K562 (cell line): ENCODE results near the gene ZNF275. TPM values are rescaled to one million over a fixed set of nuclear protein-coding genes. Genes with fewer than 3 reads are reported as not detected.

ENCODE experiments used
- ATAC-seq: fragments of 200-7000 bp; cut with Tn5 transposase; 3 replicates; pipeline ENCODE4 v1.9.1; 2020; ENCODE audit warnings: moderate library complexity
- BruUV-seq: library from RNA; stranded (reverse); fragments of 400-500 nt; replicated peaks from 2 replicates; lab custom pipeline; 2021; lab: Mats Ljungman, UMichigan
- CTCF ChIA-PET: fragments of 300-600 bp; formaldehyde crosslinking; extraction: SDS; loops from one replicate; lab custom pipeline; 2021; ENCODE audit warnings: low intra/inter-chr PET ratio; lab: Yijun Ruan, JAX
- POLR2A ChIA-PET: fragments of 300-600, 350-650 bp; sonication (Branson Sonifier 250); formaldehyde crosslinking; extraction: SDS; loops from one replicate; lab custom pipeline; 2021; ENCODE audit warnings: antibody characterized with exemption, inconsistent platforms; lab: Yijun Ruan, JAX
- DNase-seq, 4 experiments: peaks; one replicate each; pipeline versions ENCODE4 v3.0.0 to v3.0.0-alpha.2; 2011 to 2018; ENCODE audit warnings: low spot score in 3 of 4, mixed read lengths in 3 of 4; ENCODE audit errors: extremely low read depth in 1 of 4
- FAIRE-seq: peaks from 2 replicates; lab custom pipeline; 2011; peaks lifted over from hg19 to GRCh38; lab: Jason Lieb, UNC
- H2AFZ ChIP-seq: 2 replicates; pipeline ENCODE4 v1.6.0; 2011; ENCODE audit warnings: low read depth, low read length, control low read depth, inconsistent platforms
- H3K27ac ChIP-seq: fragments of 200-600 bp; 3 replicates; pipeline ENCODE4 v1.8.0; 2011; ENCODE audit warnings: low read depth, mild to moderate bottlenecking, control low read depth, inconsistent platforms, low read length, moderate library complexity, mixed read lengths; ENCODE audit errors: extremely low read depth
- H3K27me3 ChIP-seq, 2 experiments: fragments of 300-600 bp in 1 of 2; 2 replicates in 1 of 2; 3 replicates in 1 of 2; pipeline versions ENCODE4 v1.6.0 to v1.8.0; 2011; ENCODE audit warnings: inconsistent platforms in 2 of 2, low read length in 2 of 2, mild to moderate bottlenecking in 1 of 2, mixed read lengths in 1 of 2, moderate library complexity in 1 of 2; ENCODE audit not compliant: control insufficient read depth in 2 of 2, insufficient read depth in 2 of 2
- H3K36me3 ChIP-seq: fragments of 300-600 bp; 3 replicates; pipeline ENCODE4 v1.8.0; 2011; ENCODE audit warnings: mild to moderate bottlenecking, low read length, inconsistent platforms; ENCODE audit not compliant: control insufficient read depth, insufficient read depth
- H3K4me1 ChIP-seq, 2 experiments: fragments of 200-600 bp in 1 of 2; replicated peaks in 1 of 2; 2 replicates in 1 of 2; 3 replicates in 1 of 2; pipeline versions ENCODE4 v1.5.1 to v1.8.0; 2011; ENCODE audit warnings: inconsistent platforms in 2 of 2, low read length in 2 of 2, mild to moderate bottlenecking in 1 of 2, mixed read lengths in 1 of 2, moderate library complexity in 1 of 2; ENCODE audit not compliant: control insufficient read depth in 2 of 2, insufficient read depth in 2 of 2
- H3K4me2 ChIP-seq: 2 replicates; pipeline ENCODE4 v1.6.1; 2011; ENCODE audit warnings: low read length, control low read depth, inconsistent platforms, mixed read lengths; ENCODE audit not compliant: insufficient read depth
- H3K4me3 ChIP-seq: fragments of 200-600 bp; sonication (generic), shearing (Covaris generic); 2 replicates; pipeline ENCODE4 v1.5.1; 2016; ENCODE audit warnings: control low read depth, inconsistent platforms
- H3K79me2 ChIP-seq: fragments of 200-600 bp; 3 replicates; pipeline ENCODE4 v1.8.0; 2011; ENCODE audit warnings: low read length, inconsistent platforms; ENCODE audit not compliant: control insufficient read depth, insufficient read depth
- H3K9ac ChIP-seq, 2 experiments: 2 replicates each; pipeline versions ENCODE4 v1.6.0 to v1.6.1; 2011; ENCODE audit warnings: low read depth in 2 of 2, low read length in 2 of 2, control low read depth in 1 of 2, inconsistent platforms in 1 of 2, mild to moderate bottlenecking in 1 of 2, mixed read lengths in 1 of 2; ENCODE audit not compliant: insufficient read depth in 1 of 2
- H3K9me1 ChIP-seq: one replicate; pipeline ENCODE4 v1.6.0; 2011; ENCODE audit warnings: inconsistent platforms, mild to moderate bottlenecking, low read length, moderate library complexity; ENCODE audit not compliant: control insufficient read depth, insufficient read depth
- H3K9me3 ChIP-seq: replicated peaks from 2 replicates; pipeline ENCODE4 v1.5.1; 2011; ENCODE audit warnings: low read depth, low read length, inconsistent platforms; ENCODE audit not compliant: control insufficient read depth, insufficient read depth
- H4K20me1 ChIP-seq: replicated peaks from 2 replicates; pipeline ENCODE4 v1.6.1; 2011; ENCODE audit warnings: low read length, inconsistent platforms, mixed read lengths; ENCODE audit not compliant: control insufficient read depth, insufficient read depth
- RFX1 ChIP-seq: fragments of 450-650 bp; IDR thresholded peaks from 2 replicates; pipeline ENCODE4 v1.6.1; 2016; ENCODE audit warnings: mild to moderate bottlenecking, moderate library complexity
- UBTF ChIP-seq, 2 experiments: IDR thresholded peaks; 2 replicates each; pipeline ENCODE4 v1.6.1; 2012; ENCODE audit warnings: improper control_type of control experiment in 2 of 2, low read depth in 2 of 2, low read length in 2 of 2, borderline replicate concordance in 1 of 2
- WGBS: fragments of 100-300 bp; shearing (Covaris generic); methylation state at CpG from one replicate; pipeline ENCODE4 v1.1.6; 2016; ENCODE audit warnings: low coverage, mixed read lengths; ENCODE audit not compliant: insufficient coverage; ENCODE audit errors: missing lambda C conversion rate; 5-methylcytosine and 5-hydroxymethylcytosine counted together
- in situ Hi-C: fragments of 300-500 bp; cut with MboI; formaldehyde crosslinking; loops from 4 replicates; pipeline ENCODE4 v1.15.0; 2018; ENCODE audit warnings: inconsistent platforms, mixed read lengths
- intact Hi-C: fragments of 100-400 bp; cut with micrococcal nuclease; formaldehyde crosslinking; loops from 2 replicates; pipeline ENCODE4 v1.14.2; 2022
- polyA plus RNA-seq, 8 experiments: library from polyadenylated mRNA; depleted of rRNA in 4 of 8; stranded (reverse) in 5 of 8; unstranded in 3 of 8; fragments of >200 nt; fragmentation: Nextera tagmentation in 2 of 8; fragmentation: Illumina TruSeq in 1 of 8; extraction: Ambion mirVana in 2 of 8; extraction: Trizol in 1 of 8; gene quantifications; 2 replicates each; pipeline versions ENCODE4 v1.2.1 to v1.2.3, GENCODE V29; 2011 to 2014; ENCODE audit warnings: inconsistent platforms in 1 of 8, missing spikeins in 1 of 8
- total RNA-seq, 7 experiments: library from RNA; depleted of rRNA in 6 of 7; stranded (reverse); fragments of >200 nt in 6 of 7; fragmentation: Illumina TruSeq in 2 of 7; extraction: Trizol in 2 of 7; gene quantifications; 2 replicates each; pipeline versions ENCODE4 v1.2.1 to v1.2.3, GENCODE V29; 2011 to 2021; ENCODE audit warnings: low replicate concordance in 1 of 7

The ZNF275 gene
- total and polyA plus RNA-seq, 9 of the 15 experiments (the other 6 are each of a cell fraction or from before 2014, with no cell fraction given): 2.1 to 19.1 (median 12.0) TPM

GRCh38 chrX:153321381-153322124 lies 12.4 kb upstream of the ZNF275 start, which contains the start of gene PNMA6F:
Gene PNMA6F, minus strand, starts transcription at chrX:153321767. Its CDS starts 1,093 bp downstream, at chrX:153320674.
- Histone ChIP-seq H3K79me2 (no peaks in the 10 kb centered on the region), H3K27me3 (no peaks in the 10 kb centered on the region; a peak in 1 of 5 replicates), H3K9ac (no peak within 1 kb of the TSS), H3K9me1 (no peaks in the 10 kb centered on the region), H3K36me3 (no peaks in the 10 kb centered on the region), H2AFZ (no peak within 1 kb of the TSS), H3K9me3 (no peaks in the 10 kb centered on the region), H3K4me1 (peaks cover 0 to 11% of the 10 kb centered on the region in 2 experiments; a peak in 2 of 5 replicates), H3K4me2 (no peak within 1 kb of the TSS), H4K20me1 (no peaks in the 10 kb centered on the region), H3K27ac (no peak within 1 kb of the TSS), H3K4me3 (no peak within 1 kb of the TSS)
- DNase-seq: no peak
- no peak for ATAC-seq
- POLR2A ChIA-PET: interaction anchor here (0.6 to 1.1 kb wide), 2 partner anchors 19 to 155 kb away, joined by 3 to 4 read pairs; no protein-coding TSS in a partner anchor
- peak; percentile 60 for TF ChIP-seq RFX1
- no peak for TF ChIP-seq UBTF (IDR thresholded peaks at IDR 0.05; ENCODE audit: borderline replicate concordance in 1 of 2, low read depth in 2 of 2, low read length in 2 of 2)
- in situ Hi-C loops (no loop called here), intact Hi-C loops (no loop called here)
- CTCF ChIA-PET: interaction anchor here (0.7 kb wide), 1 partner anchor 247 kb away, joined by 4 read pairs; no protein-coding TSS in a partner anchor
- 25% methylated on average over 8 of the region's 36 CpGs for WGBS
- BruUV-seq: no TSS peak
- no peak for FAIRE-seq
